ENCODE measurements around the gene TCAIM.

DNA sequence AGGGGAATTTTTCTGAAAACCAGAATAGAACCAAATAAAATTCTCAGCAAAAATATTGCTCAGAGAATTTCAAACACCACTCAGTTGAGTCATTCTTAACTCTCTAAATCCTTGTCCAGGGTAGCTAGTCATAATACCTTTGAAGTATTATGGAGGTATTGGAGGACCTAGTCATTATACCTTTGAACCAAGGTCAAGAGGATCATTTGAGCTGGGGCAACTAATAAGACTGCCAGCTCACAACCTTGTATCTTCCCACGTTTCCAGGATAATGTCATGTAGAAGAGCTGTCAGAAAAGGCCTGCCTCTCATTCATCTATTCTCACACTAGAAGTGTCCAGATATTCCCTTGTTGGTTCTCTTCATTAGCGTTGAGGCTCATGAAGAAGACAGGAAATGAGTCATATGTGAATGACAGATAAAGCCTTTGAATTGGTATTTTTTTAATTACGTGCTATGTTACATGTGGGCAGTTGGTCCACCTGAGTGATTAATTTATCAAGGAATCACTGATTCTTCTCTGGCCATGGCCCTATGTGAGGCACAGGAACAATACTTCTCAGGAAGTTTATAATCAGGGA lies 48.6 kb upstream of the TCAIM start:
- TF ChIP-seq, protein P1, sequence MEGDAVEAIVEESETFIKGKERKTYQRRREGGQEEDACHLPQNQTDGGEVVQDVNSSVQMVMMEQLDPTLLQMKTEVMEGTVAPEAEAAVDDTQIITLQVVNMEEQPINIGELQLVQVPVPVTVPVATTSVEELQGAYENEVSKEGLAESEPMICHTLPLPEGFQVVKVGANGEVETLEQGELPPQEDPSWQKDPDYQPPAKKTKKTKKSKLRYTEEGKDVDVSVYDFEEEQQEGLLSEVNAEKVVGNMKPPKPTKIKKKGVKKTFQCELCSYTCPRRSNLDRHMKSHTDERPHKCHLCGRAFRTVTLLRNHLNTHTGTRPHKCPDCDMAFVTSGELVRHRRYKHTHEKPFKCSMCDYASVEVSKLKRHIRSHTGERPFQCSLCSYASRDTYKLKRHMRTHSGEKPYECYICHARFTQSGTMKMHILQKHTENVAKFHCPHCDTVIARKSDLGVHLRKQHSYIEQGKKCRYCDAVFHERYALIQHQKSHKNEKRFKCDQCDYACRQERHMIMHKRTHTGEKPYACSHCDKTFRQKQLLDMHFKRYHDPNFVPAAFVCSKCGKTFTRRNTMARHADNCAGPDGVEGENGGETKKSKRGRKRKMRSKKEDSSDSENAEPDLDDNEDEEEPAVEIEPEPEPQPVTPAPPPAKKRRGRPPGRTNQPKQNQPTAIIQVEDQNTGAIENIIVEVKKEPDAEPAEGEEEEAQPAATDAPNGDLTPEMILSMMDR (IDR thresholded peaks at IDR 0.05; ENCODE audit: poor library complexity): no peak
- TF ChIP-seq EZH2 (IDR thresholded peaks at IDR 0.05; ENCODE audit: borderline replicate concordance) (no peak), EZH2phosphoT487 (IDR thresholded peaks at IDR 0.05; ENCODE audit: low read depth, severe bottlenecking, unreplicated experiment) (no peak)

Measured in hepatocyte (in vitro differentiated cells).